IPS-20b (cell line): ENCODE data around the gene PRKCQ.

ENCODE experiments used
- H3K27ac ChIP-seq: one replicate; pipeline ENCODE4 v1.5.1; 2013; ENCODE audit warnings: low read length
- H3K27me3 ChIP-seq: 2 replicates; pipeline ENCODE4 v1.6.1; 2013; ENCODE audit warnings: mild to moderate bottlenecking, low read length, inconsistent platforms; ENCODE audit not compliant: insufficient read depth
- H3K36me3 ChIP-seq: 2 replicates; pipeline ENCODE4 v1.6.1; 2013; ENCODE audit warnings: low read depth, mild to moderate bottlenecking, inconsistent platforms, low read length, moderate library complexity; ENCODE audit not compliant: insufficient read depth
- H3K4me1 ChIP-seq: 2 replicates; pipeline ENCODE4 v1.6.1; 2013; ENCODE audit warnings: mild to moderate bottlenecking, control low read depth, inconsistent platforms, low read length, moderate library complexity; ENCODE audit not compliant: insufficient read depth
- H3K4me3 ChIP-seq: 2 replicates; pipeline ENCODE4 v1.5.1; 2013; ENCODE audit warnings: mild to moderate bottlenecking, low read length, inconsistent platforms
- H3K9ac ChIP-seq: 2 replicates; pipeline ENCODE4 v1.6.1; 2013; ENCODE audit warnings: low read depth, mild to moderate bottlenecking, inconsistent platforms, low read length, moderate library complexity
- H3K9me3 ChIP-seq: 2 replicates; pipeline ENCODE4 v1.6.1; 2013; ENCODE audit warnings: mild to moderate bottlenecking, low read depth, low read length, inconsistent platforms; ENCODE audit not compliant: insufficient read depth

Gene PRKCQ

GRCh38 chr10:6498771-6499170 is 81.3 kb downstream of the PRKCQ start:
- Histone ChIP-seq H3K27ac (no peak overlapping the region), H3K4me1 (no peaks in the 10 kb centered on the region), H3K27me3 (no peaks in the 10 kb centered on the region), H3K36me3 (no peaks in the 10 kb centered on the region), H3K9me3 (no peaks in the 10 kb centered on the region), H3K9ac (no peak overlapping the region), H3K4me3 (no peak overlapping the region)

- H3K4me3 ChIP-seq: no peak overlapping the region
- H3K27me3 ChIP-seq: no peaks in the 10 kb centered on the region
- H3K9ac ChIP-seq: no peak overlapping the region
- no peaks in the 10 kb centered on the region for H3K36me3 ChIP-seq
- H3K4me1 ChIP-seq: no peaks in the 10 kb centered on the region
- no peak overlapping the region for H3K27ac ChIP-seq
- no peaks in the 10 kb centered on the region for H3K9me3 ChIP-seq
These were observed 82.5 kb downstream of the PRKCQ start for GRCh38 chr10:6497620-6498019.

GRCh38 chr10:6494936-6495592 is 85.0 kb downstream of the PRKCQ start:
- Histone ChIP-seq H3K27ac (no peak overlapping the region), H3K27me3 (no peaks in the 10 kb centered on the region), H3K4me3 (no peak overlapping the region), H3K9me3 (no peaks in the 10 kb centered on the region), H3K36me3 (0 out of 2 replicates have a peak, but pooled peaks cover 2% of the 10 kb centered on the region), H3K4me1 (no peaks in the 10 kb centered on the region), H3K9ac (no peak overlapping the region)

GRCh38 chr10:6494442-6494819 is 85.6 kb downstream of the PRKCQ start:
- peaks cover 2% of the 10 kb centered on the region; the same call in 1 of the 2 replicates for H3K36me3 ChIP-seq
- H3K27me3 ChIP-seq: no peaks in the 10 kb centered on the region
- H3K9me3 ChIP-seq: no peaks in the 10 kb centered on the region
- H3K4me1 ChIP-seq: no peaks in the 10 kb centered on the region
- no peak overlapping the region for H3K27ac ChIP-seq
- no peak overlapping the region for H3K9ac ChIP-seq
- no peak overlapping the region for H3K4me3 ChIP-seq

- H3K27ac ChIP-seq: no peak overlapping the region
These were observed 86.3 kb downstream of the PRKCQ start for GRCh38 chr10:6493521-6494441.

GRCh38 chr10:6492896-6493295 is 87.2 kb downstream of the PRKCQ start:
- Histone ChIP-seq H3K4me3 (no peak overlapping the region), H3K27ac (no peak overlapping the region), H3K4me1 (no peaks in the 10 kb centered on the region), H3K9ac (no peak overlapping the region), H3K9me3 (no peaks in the 10 kb centered on the region), H3K36me3 (peaks cover 2% of the 10 kb centered on the region; the same call in 1 of the 2 replicates), H3K27me3 (no peaks in the 10 kb centered on the region)

More at GRCh38 chr10:6493521-6494441, 86.3 kb downstream of the PRKCQ start:
- Histone ChIP-seq H3K4me1 (no peaks in the 10 kb centered on the region), H3K36me3 (peaks cover 2% of the 10 kb centered on the region; the same call in 1 of the 2 replicates), H3K4me3 (no peak overlapping the region), H3K27me3 (no peaks in the 10 kb centered on the region), H3K9ac (no peak overlapping the region), H3K9me3 (no peaks in the 10 kb centered on the region)

GRCh38 chr10:6491841-6492609 is 88.1 kb downstream of the PRKCQ start:
- Histone ChIP-seq H3K4me3 (no peak overlapping the region), H3K27me3 (no peaks in the 10 kb centered on the region), H3K4me1 (no peaks in the 10 kb centered on the region), H3K27ac (no peak overlapping the region), H3K9ac (no peak overlapping the region), H3K9me3 (no peaks in the 10 kb centered on the region), H3K36me3 (peaks cover 2% of the 10 kb centered on the region; the same call in 1 of the 2 replicates)

- no peaks in the 10 kb centered on the region for H3K9me3 ChIP-seq
- no peak overlapping the region for H3K27ac ChIP-seq
- no peak overlapping the region for H3K9ac ChIP-seq
- no peaks in the 10 kb centered on the region for H3K27me3 ChIP-seq
- H3K4me1 ChIP-seq: no peaks in the 10 kb centered on the region
- H3K4me3 ChIP-seq: no peak overlapping the region
- peaks cover 2% of the 10 kb centered on the region; the same call in 1 of the 2 replicates for H3K36me3 ChIP-seq
These were observed 89.5 kb downstream of the PRKCQ start for GRCh38 chr10:6490614-6491013.

- no peaks in the 10 kb centered on the region for H3K4me1 ChIP-seq
- H3K27me3 ChIP-seq: no peaks in the 10 kb centered on the region
- H3K9ac ChIP-seq: no peak overlapping the region
- H3K4me3 ChIP-seq: no peak overlapping the region
- H3K9me3 ChIP-seq: no peaks in the 10 kb centered on the region
- H3K36me3 ChIP-seq: peaks cover 2% of the 10 kb centered on the region
- H3K27ac ChIP-seq: no peak overlapping the region
These were observed 92.2 kb downstream of the PRKCQ start for GRCh38 chr10:6487920-6488319.

- Histone ChIP-seq H3K4me1 (no peaks in the 10 kb centered on the region), H3K27me3 (no peaks in the 10 kb centered on the region), H3K36me3 (peaks cover 2% of the 10 kb centered on the region), H3K4me3 (no peak overlapping the region), H3K9me3 (no peaks in the 10 kb centered on the region), H3K27ac (no peak overlapping the region), H3K9ac (no peak overlapping the region)
These were observed 93.8 kb downstream of the PRKCQ start for GRCh38 chr10:6486309-6486708.

GRCh38 chr10:6482737-6483357 is 97.2 kb downstream of the PRKCQ start:
- H3K9ac ChIP-seq: no peak overlapping the region
- no peaks in the 10 kb centered on the region for H3K4me1 ChIP-seq
- H3K36me3 ChIP-seq: peaks cover 4% of the 10 kb centered on the region; the same call in 1 of the 2 replicates
- H3K4me3 ChIP-seq: no peak overlapping the region
- H3K27ac ChIP-seq: no peak overlapping the region
- H3K9me3 ChIP-seq: no peaks in the 10 kb centered on the region
- H3K27me3 ChIP-seq: no peaks in the 10 kb centered on the region
